OCI-M1 (cell line): ENCODE measurements around the gene KCNQ5.

ENCODE experiments used
- DNase-seq: peaks from one replicate; lab custom pipeline; 2025; lab: John Stamatoyannopoulos, UW

KCNQ5 gene

DNA sequence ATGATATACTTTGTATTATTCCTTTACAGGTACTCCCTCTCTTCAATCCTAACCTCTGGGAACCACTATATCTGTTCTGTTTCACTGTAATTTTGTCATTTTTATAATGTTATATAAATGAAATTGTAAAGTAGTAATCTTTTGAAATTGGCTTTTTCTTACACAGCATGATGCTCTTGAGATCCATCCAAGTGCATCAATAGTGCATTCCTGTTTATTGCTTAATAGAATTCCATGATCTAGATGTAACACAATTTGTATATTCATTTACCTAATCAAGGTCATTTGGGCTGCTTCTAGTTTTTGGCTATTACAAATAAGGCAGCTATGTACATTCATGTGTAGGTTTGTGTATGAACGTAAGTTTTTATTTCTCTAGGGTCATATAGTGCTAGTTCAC, 428.8 kb downstream of the KCNQ5 start:
- no peak for DNase-seq

DNA sequence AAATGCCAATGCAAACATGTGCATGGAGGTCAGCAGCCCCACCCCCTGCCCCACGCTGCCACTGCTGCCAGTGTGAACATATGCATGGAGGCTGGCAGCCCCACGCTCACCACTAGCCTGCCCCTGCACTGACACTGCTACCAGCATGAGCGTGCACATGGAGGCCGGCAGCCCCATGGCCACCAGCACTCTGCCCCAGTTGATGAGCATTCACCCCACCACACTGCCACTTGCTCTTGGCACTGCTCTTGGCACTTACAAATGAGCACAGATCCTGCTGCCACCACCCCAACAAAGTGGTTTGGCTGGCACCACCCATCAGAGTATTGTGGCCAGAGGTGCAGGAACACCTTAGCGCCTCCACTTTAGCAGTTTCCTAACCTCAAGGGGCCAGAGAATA, 429.3 kb downstream of the KCNQ5 start:
- no peak for DNase-seq

DNA sequence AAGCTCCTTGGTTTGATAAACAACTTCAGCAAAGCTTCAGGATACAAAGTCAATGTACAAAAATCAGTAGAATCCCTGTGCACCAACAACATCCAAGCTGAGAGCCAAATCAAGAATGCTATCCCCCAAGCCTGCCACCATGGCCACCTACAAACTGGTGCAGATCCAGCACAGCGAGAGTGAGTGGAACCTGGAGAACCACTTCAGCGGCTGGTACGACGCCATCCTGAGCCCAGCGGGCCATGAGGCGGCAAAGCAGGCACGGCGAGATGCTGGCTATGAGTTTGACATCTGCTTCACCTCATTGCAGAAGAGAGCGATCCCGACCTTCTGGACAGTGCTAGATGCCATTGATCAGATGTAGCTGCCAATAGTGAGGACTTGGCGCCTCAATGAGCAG, 433.1 kb downstream of the KCNQ5 start:
- no peak for DNase-seq

DNA sequence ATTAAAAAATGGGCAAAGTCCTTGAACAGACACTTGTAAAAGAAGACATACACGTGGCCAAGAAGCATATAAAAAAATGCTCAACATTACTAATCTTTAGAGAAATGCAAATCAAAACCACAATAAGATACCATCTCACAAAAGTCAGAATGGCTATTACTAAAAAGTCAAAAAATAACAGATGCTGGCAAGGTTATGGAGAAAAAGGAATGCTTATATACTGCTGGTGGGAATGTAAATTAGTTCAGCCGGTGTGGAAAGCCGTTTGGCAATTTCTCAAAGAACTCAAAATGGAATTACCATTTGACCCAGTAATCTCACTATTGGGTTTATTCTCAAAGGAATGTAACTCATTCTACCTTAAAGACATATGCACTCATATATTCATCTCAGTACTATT, 436.9 kb downstream of the KCNQ5 start:
- no peak for DNase-seq

DNA sequence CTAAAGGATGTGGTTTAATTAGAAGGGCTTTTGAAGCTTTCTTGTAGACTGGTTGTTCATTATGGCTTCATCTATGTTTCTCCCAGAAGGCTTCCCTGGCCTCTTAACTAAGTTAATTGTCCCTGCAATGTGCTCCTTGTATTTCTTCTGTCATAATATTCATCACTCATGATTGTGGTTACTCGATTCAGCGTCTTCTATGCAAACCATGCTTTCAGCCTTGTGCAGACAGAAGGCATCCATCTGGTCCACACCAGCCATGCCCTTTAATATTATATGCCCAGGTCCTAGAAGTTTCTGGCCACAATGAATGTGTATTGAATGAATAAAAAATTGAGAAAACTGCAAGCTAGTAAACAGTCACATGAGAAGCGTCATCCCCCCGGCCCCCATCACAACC, 440.3 kb downstream of the KCNQ5 start:
- no peak for DNase-seq

DNA sequence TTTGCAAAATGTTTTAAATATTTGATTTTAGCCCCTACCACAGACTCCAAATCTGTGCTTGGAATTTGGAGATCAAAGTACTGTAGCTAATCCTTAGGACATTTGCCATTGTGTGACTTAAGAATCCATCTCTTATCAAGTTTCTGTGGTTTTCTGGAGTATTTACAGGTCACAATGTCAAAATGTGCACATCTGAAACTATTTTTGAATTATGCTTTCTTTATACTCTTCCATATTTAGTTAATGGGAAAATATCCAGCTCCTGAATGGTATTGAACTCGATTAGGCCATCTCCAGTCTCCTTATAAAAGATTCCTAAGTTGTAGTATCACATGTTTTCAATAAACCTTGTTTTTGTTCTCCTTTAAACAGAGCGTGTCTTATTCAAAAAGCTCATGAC, 441.0 kb downstream of the KCNQ5 start:
- DNase-seq, result no peak

DNA sequence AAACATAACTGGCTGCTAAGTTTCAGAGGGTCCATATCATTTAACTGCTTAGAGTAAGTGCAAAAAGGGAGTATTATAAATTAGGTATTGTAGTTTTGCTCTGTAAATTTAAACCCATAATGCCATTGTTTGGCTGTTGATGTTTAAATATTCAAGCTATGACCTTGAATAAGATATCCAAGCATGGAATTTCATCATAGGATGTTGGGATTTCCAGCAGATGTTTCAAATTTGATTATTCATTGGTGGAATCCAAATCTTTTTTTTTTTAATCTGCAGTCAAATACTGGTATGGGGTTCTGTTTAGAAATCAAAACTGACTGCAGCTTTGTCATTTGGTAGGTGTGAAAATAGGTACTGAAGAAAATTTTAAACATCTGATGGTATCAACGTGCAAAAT, 442.4 kb downstream of the KCNQ5 start:
- DNase-seq, result no peak

DNA sequence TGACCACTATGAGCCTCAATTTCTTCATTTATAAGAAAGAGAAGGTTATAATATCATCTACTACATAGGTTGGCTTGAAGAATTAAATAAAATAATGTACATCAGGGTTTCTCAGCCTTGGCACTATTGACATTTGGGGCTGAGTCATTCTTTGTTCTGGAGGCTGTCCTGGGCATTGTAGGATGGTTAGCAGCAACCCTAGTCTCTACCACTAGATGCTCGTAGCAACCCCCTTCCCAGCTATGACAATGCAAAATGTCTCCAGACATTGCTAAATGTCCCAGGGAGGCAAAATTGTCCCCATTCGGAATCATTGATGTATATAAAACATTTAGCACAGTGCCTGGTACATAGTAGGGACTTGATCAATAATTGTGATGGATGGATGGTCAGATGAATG, 451.4 kb downstream of the KCNQ5 start:
- DNase-seq, result no peak

DNA sequence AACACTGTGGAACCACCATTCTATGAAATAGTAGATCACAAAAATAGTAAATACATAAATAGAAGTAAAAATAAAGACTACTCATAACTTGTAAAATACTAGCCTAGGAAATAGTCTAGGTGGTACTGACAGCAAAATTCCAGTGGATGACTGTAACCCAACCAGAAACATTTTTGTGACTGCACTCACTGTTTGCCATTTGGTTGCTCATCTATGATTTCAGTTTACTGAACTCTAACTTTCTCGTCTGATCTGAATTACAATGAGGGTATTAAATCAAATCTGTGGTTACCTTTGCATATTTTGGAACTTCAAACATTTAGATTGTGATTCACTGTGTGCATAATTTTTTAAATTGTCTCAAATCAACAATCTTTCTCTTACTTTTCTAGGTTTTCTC, 452.3 kb downstream of the KCNQ5 start:
- no peak for DNase-seq

DNA sequence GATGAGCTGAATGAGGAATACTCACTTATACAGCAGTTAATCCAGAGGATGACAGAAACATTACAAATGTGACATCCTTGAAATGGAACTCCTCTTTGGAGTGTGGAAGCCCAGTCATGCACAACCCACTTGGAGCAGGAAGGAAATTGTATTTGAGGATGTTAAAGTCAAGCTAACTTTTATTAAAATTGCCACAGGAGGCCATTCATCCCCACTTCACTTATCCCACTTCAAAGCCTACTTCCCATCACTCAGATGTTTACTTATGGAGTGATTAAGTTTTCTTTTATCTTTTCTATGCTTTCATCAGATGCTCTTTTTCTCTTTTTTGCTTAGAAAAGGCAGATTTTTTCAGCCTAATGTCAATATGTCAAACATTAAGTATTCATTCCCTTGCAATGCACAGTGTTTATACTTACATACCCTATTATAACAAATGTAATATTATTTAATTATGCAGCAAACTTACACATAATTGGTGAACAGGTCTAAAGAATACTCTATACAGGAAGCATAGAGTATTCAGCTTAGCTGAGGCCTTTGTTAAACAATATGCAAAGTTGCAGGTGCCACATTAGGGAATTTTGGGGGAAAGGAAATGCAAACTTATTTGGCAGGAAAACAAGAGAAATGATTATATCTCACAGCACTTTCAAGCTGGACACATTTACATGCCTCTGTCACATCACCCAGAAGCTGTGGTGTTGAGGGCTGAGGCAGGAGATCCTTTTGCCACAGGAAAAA, 454.5 kb downstream of the KCNQ5 start:
- DNase-seq, result no peak

DNA sequence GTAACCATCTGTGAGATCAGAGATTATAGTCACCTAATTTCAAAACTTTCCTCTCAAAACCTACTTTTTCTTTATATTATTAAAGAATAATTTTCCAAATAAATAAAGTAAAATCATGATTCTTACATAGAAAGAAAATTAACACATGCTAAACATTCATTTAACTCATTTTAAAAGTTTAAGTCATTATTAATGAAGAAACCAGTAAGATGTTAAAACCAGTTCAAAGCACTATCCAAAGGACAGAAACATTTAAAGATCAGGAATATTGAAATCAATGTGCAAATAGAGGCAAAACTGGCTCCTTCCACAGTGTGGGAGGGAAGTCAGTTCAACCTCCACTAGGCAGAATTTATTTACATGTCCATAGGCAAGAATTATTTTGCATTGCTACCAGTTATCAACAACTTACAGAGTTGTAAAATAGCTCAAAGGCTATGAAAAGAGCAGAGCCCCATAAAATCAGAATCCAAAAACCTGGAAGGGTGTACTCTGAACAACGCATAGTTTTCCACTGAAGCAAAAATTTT, 456.5 kb downstream of the KCNQ5 start:
- DNase-seq, result no peak

DNA sequence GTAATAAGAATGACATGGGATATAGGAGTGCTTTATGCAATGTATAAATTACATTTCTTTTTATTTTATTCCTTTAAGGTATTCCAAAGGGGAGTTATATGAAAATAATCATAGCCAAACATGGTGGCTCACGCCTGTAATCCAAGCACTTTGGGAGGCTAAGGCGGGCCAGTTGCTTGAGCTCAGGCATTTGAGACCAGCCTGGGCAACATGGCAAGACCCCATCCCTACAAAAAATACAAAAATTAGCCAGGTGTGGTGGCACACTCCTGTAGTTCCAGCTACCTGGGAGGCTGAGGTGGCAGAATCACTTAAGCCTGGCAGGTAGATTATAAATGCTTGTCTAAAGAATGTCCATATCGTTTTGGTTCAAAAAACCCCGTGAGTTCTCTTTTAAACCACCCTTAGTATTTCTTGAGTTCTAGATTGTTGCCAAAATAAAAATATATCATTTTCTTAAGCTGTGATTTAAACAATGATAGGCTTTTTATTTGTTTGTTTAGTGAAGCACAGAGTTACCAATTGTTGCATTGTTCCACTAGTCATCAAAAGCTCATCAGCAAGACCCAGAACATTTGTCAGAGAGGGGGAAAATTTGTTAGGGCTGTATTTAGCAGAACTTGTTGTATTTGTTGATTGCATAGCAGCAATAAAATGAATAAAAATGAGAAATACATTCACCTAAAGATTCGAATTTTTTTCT, 457.2 kb downstream of the KCNQ5 start:
- no peak for DNase-seq

DNA sequence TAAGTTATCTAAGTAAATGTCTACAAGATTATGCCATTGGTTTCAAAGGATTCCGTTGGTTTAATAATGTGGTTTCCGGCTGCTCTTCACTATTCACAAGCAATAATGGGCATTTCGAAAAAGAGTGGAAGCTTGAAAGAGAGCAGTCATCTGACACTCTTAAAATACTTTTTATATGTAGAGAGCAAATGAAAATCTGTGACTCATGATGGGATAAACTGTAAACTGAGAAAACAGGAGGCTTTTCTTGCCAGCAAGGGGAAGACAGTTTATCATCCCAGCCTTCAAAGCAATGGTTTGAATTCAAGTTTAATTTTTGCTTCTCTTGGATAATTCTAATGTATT, 457.7 kb downstream of the KCNQ5 start:
- no peak for DNase-seq

DNA sequence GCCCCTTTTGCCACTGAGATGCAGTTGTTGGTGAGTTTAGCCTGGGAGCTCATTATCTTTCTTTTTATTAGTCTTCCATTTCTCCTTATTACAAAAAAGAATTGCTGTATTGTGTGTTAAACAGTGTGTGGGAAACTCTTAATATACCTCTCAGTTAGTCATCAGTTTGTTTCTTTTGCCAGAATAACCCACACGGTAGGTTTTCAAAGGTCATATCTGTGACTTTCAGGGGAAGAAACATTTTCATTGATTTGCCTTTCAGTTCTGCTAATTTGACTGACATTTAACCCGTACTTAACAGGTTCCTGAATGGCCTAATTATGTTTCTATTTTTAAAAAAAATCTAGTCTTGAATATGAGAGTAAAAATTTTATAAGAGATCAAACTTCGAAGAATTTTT, 458.1 kb downstream of the KCNQ5 start:
- DNase-seq, result no peak

DNA sequence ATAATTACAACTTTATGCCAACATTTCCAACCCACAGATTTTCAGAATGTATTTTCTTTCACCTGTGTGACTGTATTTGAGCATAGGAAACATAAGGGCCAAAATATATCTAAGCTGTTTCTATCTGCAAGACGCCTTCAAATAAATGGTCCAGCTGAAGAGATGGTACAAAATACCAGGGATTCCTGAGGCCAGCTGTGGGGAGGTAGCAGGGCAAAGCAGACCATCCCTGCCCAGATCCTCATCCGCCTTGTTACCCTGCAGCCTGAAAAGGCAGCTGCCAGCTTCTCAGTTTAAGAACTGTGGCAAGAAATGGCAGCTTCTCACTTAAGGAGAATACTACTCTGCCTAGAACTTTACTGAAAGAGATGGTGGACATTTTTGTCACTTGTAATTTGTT, 460.1 kb downstream of the KCNQ5 start:
- no peak for DNase-seq

DNA sequence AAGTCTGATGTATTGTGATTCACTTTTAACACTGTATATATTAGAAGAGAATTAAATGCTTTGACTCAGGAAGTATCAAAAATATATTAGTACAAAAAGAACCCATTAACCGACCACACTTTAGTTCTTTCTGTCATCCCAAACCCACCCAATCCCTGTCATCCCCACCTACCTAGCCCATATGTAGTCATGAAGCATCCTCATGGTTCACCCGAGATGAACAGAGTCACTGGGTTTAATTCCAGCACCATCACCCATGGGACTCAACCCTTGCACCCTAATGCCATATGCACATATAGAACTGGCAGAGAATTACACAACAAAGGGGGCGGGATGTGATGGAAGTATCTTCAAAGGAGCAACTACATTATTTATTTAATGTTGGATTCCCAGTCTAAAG, 462.0 kb downstream of the KCNQ5 start:
- no peak for DNase-seq

DNA sequence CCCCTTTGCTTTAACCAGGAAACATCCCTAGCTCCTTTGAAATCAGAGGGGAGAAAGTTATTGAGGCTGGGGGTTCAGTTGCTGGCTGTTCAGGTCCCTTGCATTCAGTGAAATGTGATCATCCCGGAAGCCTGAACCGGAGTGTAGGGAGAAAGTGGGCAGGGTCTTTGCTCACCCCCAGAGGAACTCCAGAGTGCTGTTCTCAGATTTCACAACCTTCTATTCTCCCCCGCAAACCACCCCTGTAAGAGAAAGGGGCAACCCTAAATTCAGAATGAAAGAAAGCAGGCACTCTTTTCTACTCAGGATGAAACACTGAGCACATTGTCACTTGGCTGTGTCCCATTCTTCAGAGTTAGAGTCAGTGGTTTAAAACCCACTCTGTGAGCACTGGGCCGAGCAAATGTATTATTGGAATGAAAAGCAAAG, 463.6 kb downstream of the KCNQ5 start:
- no peak for DNase-seq

DNA sequence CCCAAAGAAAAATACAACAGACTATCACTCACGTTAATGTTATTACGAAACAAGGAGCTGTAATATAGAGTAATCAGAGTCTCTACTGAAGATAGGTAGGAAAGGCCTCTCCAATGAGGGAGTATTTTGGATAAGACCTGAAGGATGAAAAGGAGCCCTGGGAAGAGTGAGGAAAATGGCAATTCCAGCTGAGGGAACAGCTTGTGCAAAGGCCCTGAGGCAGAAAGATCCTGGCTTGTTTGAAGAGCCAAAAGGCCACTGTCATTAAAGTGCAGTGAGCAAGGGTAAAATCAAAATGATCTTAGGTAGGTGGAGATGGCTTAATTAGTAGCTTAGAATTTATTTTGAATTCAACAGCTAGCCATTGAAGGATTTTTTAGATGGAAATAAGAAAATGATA, 464.9 kb downstream of the KCNQ5 start:
- DNase-seq, result no peak

DNA sequence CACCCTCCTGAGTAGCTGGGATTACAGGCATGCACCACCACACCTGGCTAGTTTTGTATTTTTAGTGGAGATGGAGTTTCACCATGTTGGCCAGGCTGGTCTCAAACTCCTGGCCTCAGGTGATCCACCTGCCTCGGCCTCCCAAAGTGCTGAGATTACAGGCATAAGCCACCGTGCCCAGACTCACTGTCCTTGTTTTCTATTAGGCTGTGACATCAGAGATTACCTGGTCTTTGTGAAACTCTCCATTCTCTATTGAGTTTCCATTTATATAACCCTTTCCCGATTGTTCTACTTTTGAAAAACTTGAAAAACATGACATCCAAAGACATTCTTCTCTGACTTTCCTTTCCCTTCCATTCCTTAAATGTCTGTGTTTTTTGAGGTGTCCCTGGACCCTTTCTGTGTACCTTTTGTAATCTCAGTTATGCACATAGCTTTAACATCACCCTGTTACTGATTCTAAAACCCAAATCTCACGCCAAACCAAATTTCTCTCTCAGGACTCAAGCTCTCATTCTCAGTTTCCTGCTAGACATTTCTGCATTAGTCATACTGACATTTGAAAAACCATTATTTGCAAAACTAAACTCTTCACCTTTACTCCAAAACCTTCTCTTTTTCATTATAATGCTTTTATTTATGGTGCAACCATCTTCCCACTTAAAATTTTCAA, 466.4 kb downstream of the KCNQ5 start:
- DNase-seq, result no peak

DNA sequence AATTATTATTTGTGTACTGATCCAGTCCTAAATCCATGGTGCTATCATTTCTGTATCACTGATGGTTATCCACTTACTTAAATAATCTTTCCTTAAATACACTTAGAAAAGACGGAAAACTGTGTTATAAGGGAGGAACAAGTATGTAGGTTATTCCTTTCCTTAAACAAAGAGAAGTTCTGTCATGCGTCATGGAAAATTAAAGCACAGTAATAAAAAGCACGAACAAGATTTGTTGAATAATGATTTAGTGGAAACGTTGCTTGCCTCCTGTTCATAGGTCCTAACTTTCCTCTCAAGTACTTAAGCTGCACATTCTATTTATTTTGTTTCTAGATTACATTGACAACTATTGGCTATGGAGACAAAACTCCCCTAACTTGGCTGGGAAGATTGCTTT, 483.1 kb downstream of the KCNQ5 start:
- no peak for DNase-seq

DNA sequence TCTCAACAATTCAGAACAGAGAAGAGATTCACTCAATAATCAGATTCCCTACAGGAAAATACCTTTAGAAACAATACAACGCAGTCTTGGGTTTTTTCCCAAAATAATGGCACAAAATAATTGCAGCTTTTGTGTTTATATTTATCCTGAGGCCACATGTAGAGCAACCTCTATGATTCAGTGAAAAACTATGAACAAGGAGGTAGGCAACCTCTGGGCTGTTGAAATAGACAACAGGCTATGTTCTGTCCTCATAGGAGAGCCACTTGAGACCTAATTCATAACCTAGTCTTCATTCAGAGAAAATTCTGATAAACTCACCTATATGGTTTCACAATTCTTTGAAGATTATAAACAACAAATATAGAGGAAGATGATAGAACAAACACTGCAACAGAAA, 485.2 kb downstream of the KCNQ5 start:
- no peak for DNase-seq

DNA sequence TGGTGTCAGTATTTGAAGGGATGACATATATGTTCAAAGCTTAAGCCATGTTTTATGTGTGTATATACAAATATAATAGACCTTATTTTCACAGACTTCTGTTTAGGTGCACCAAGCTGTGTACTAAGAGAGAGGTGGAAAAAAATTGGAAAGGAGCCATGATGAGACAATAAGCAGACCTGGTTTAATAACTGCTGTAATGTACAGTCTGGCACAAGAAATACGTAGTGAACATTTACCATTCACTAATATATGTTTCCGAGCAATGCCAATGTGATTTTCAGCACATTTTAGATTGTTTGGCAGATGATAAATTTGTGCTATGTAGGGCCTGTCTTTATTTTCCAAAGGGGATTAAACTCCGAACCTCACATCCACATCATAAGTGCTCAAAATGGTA, 487.1 kb downstream of the KCNQ5 start:
- no peak for DNase-seq

DNA sequence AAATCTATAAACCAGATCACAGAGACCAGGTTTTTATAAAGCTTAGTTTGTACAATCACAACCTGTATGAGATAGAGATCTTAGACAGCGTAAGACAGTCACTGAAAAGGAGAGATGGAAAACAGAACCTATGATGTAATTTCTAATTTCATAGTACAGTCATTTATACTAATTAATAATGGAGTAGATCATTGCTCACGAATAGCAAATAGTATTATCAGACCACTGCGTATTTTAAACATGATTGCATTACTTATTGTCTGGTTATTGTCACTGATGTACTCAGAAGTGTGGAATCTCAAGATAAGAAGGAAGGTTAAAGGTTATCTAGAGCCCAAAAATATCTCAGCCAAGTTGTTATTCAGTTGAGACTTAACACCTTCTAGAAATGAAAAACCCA, 487.8 kb downstream of the KCNQ5 start:
- peak; percentile 11 for DNase-seq
